ENCODE results near the gene EXOC3. TPM values are rescaled to one million over a fixed set of nuclear protein-coding genes. Genes with fewer than 3 reads are reported as not detected.

The EXOC3 gene
- total RNA-seq, 2 experiments from 2014 or later = 31.0 to 58.2 TPM

DNA sequence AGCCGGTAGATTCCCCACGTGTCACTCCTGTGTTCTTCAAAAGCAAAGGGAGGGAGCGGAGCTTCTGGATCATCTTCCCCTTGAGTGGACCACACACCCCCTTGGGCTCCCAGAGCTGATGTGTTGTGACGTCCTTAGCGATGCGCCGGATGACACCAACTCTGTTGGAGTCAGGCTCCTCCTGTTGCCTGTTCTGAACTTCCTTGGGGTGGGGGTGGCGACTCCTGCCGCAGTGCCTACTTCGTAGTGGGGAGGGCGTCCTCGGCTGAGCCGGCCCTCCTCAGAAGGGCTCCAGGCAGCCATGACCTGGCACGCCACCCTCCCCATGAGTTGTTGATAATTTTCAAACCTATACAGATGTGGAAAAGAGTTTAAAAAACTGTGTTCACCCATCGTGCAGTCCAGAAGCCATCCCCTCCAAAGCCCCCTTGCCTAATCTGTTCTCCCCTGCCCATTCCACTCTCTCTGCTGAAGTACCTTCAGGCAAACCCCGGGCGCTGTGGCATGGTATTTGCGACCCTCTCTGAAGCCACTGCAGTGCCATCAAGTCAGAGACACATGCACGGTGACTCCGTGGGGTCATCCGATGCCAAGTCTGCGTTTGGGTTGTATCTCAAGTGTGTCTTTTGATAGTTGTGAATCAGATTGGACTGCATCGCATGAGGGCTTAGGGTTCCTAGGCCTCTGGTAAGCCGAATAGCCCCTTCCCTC, 16.7 kb downstream of the EXOC3 start:
- CTCF ChIA-PET (ENCODE audit: unreplicated experiment) = no interaction called here
- POLR2A ChIA-PET = no interaction called here

DNA sequence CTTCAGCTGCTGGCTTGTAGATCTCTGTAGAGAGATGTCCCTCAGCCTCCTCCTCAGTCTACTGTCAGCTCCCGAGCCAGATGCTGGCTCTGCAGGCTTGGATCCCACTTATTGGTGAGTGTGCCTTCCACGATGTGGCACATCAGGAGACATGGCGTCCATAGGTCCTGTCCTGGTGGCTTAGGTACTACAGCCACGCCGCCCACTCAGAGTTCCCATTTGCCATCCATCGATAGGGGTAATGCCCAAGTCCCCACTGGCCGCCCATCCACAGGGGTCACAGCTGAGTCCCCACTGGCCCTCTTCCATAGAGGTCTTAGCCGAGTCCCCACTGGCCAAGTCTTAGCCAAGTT, 17.3 kb downstream of the EXOC3 start:
- ChIA-PET POLR2A (no interaction called here), CTCF (ENCODE audit: unreplicated experiment) (no interaction called here)
- Histone ChIP-seq H3K9me2 (ENCODE audit: insufficient read depth, low read length) (no peaks in the 10 kb centered on the region), H3K9me3 (ENCODE audit: low read length) (no peaks in the 10 kb centered on the region), H2AFZ (ENCODE audit: low read length) (no peak overlapping the region), H3K36me3 (ENCODE audit: insufficient read depth, low read length) (peaks cover 86% of the 10 kb centered on the region), H3K4me3 (ENCODE audit: low read depth, low read length, poor library complexity, severe bottlenecking) (no peak overlapping the region), H3K4me2 (ENCODE audit: low read length) (no peak overlapping the region), H3K4me1 (ENCODE audit: insufficient read depth, low read length, poor library complexity, severe bottlenecking) (no peaks in the 10 kb centered on the region), H3K79me2 (ENCODE audit: insufficient read depth, low read depth, low read length) (peaks cover 4% of the 10 kb centered on the region; the same call in 1 of the 2 replicates), H4K20me1 (ENCODE audit: insufficient read depth, low read length) (no peaks in the 10 kb centered on the region), H3K27ac (ENCODE audit: low read depth, low read length, poor library complexity, severe bottlenecking) (no peak overlapping the region)
- BruUV-seq (replicated peaks) = no TSS peak
- intact Hi-C loops (cut with micrococcal nuclease; ENCODE audit: unreplicated experiment) = no loop called here
- DNase-seq (ENCODE audit: low spot score) = no peak
- TF ChIP-seq EZH2phosphoT487 (IDR thresholded peaks at IDR 0.05; ENCODE audit: borderline replicate concordance, low read depth, low read length) = no peak

More for the DNA sequence above, 16.7 kb downstream of the EXOC3 start:
- no peak overlapping the region for H2AFZ ChIP-seq (ENCODE audit: low read length)
- intact Hi-C loops (cut with micrococcal nuclease; ENCODE audit: unreplicated experiment) = no loop called here
- no peak overlapping the region for H3K27ac ChIP-seq (ENCODE audit: low read depth, low read length, poor library complexity, severe bottlenecking)
- H4K20me1 ChIP-seq (ENCODE audit: insufficient read depth, low read length) = no peaks in the 10 kb centered on the region
- H3K79me2 ChIP-seq (ENCODE audit: insufficient read depth, low read depth, low read length) = peaks cover 4% of the 10 kb centered on the region; the same call in 1 of the 2 replicates
- no peaks in the 10 kb centered on the region for H3K4me1 ChIP-seq (ENCODE audit: insufficient read depth, low read length, poor library complexity, severe bottlenecking)
- no peak for DNase-seq (ENCODE audit: low spot score)
- no peaks in the 10 kb centered on the region for H3K9me2 ChIP-seq (ENCODE audit: insufficient read depth, low read length)
- TF ChIP-seq, protein P1, sequence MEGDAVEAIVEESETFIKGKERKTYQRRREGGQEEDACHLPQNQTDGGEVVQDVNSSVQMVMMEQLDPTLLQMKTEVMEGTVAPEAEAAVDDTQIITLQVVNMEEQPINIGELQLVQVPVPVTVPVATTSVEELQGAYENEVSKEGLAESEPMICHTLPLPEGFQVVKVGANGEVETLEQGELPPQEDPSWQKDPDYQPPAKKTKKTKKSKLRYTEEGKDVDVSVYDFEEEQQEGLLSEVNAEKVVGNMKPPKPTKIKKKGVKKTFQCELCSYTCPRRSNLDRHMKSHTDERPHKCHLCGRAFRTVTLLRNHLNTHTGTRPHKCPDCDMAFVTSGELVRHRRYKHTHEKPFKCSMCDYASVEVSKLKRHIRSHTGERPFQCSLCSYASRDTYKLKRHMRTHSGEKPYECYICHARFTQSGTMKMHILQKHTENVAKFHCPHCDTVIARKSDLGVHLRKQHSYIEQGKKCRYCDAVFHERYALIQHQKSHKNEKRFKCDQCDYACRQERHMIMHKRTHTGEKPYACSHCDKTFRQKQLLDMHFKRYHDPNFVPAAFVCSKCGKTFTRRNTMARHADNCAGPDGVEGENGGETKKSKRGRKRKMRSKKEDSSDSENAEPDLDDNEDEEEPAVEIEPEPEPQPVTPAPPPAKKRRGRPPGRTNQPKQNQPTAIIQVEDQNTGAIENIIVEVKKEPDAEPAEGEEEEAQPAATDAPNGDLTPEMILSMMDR (conservative IDR thresholded peaks at IDR 0.05; ENCODE audit: low read length) = no peak
- TF ChIP-seq EZH2phosphoT487 (IDR thresholded peaks at IDR 0.05; ENCODE audit: borderline replicate concordance, low read depth, low read length) = no peak
- no peak overlapping the region for H3K4me3 ChIP-seq (ENCODE audit: low read depth, low read length, poor library complexity, severe bottlenecking)
- no TSS peak for BruUV-seq (replicated peaks)
- peaks cover 87% of the 10 kb centered on the region for H3K36me3 ChIP-seq (ENCODE audit: insufficient read depth, low read length)
- H3K4me2 ChIP-seq (ENCODE audit: low read length) = no peak overlapping the region
- H3K9me3 ChIP-seq (ENCODE audit: low read length) = no peaks in the 10 kb centered on the region

DNA sequence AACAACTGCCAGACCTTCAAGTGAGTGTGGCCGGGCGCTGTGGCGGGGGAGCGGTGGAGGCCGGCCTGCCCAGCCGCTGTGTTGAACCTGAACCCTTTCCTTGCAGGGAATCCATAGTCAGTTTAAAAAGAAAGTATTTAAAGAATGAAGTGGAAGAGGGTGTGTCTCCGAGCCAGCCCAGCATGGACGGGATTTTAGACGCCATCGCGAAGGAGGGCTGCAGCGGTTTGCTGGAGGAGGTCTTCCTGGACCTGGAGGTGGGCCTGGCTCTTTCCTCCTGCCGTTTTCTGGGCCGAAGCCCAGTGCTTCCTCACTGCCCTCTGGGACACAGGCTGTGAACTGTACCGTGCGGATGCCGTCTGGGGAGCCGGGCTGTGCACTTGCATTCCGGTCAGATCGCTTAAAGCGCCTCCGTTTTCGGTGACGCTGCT, 19.1 kb downstream of the EXOC3 start:
- no peak overlapping the region for H3K4me2 ChIP-seq (ENCODE audit: low read length)
- H3K9me3 ChIP-seq (ENCODE audit: low read length) = no peaks in the 10 kb centered on the region
- H3K4me3 ChIP-seq (ENCODE audit: low read depth, low read length, poor library complexity, severe bottlenecking) = no peak overlapping the region
- H3K9me2 ChIP-seq (ENCODE audit: insufficient read depth, low read length) = no peaks in the 10 kb centered on the region
- H3K79me2 ChIP-seq (ENCODE audit: insufficient read depth, low read depth, low read length) = no peaks in the 10 kb centered on the region
- no peak overlapping the region for H2AFZ ChIP-seq (ENCODE audit: low read length)
- TF ChIP-seq EZH2phosphoT487 (IDR thresholded peaks at IDR 0.05; ENCODE audit: borderline replicate concordance, low read depth, low read length) = no peak
- TF ChIP-seq, protein P1 (conservative IDR thresholded peaks at IDR 0.05; ENCODE audit: low read length) = no peak
- ChIA-PET POLR2A (no interaction called here), CTCF (ENCODE audit: unreplicated experiment) (no interaction called here)
- no peak for DNase-seq (ENCODE audit: low spot score)
- no TSS peak for BruUV-seq (replicated peaks)
- H3K36me3 ChIP-seq (ENCODE audit: insufficient read depth, low read length) = peaks cover 76% of the 10 kb centered on the region
- no peaks in the 10 kb centered on the region for H4K20me1 ChIP-seq (ENCODE audit: insufficient read depth, low read length)
- intact Hi-C loops (cut with micrococcal nuclease; ENCODE audit: unreplicated experiment) = no loop called here
- no peaks in the 10 kb centered on the region for H3K4me1 ChIP-seq (ENCODE audit: insufficient read depth, low read length, poor library complexity, severe bottlenecking)
- no peak overlapping the region for H3K27ac ChIP-seq (ENCODE audit: low read depth, low read length, poor library complexity, severe bottlenecking)

All from OCI-LY7 (cell line).